Panc1 (cell line): ENCODE measurements around the gene ABLIM2.

Experiments used
- REST ChIP-seq, 2 experiments: IDR thresholded peaks; 2 replicates each; pipeline ENCODE4 v1.6.1; 2011 to 2012; ENCODE audit warnings: low read depth in 2 of 2, control low read depth in 1 of 2, low read length in 1 of 2, mild to moderate bottlenecking in 1 of 2, moderate library complexity in 1 of 2; ENCODE audit not compliant: insufficient read depth in 1 of 2
- SIN3A ChIP-seq: IDR thresholded peaks from 2 replicates; pipeline ENCODE4 v1.6.1; 2012; ENCODE audit warnings: low read depth, mild to moderate bottlenecking, low read length, moderate library complexity, borderline replicate concordance; ENCODE audit not compliant: insufficient read depth
- TF ChIP-seq, protein P1 (sequence below): fragments of 450-650 bp; IDR thresholded peaks from 2 replicates; pipeline ENCODE4 v1.5.1; 2017; ENCODE audit warnings: mild to moderate bottlenecking

- TF ChIP-seq SIN3A = no peak
- TF ChIP-seq, protein P1, sequence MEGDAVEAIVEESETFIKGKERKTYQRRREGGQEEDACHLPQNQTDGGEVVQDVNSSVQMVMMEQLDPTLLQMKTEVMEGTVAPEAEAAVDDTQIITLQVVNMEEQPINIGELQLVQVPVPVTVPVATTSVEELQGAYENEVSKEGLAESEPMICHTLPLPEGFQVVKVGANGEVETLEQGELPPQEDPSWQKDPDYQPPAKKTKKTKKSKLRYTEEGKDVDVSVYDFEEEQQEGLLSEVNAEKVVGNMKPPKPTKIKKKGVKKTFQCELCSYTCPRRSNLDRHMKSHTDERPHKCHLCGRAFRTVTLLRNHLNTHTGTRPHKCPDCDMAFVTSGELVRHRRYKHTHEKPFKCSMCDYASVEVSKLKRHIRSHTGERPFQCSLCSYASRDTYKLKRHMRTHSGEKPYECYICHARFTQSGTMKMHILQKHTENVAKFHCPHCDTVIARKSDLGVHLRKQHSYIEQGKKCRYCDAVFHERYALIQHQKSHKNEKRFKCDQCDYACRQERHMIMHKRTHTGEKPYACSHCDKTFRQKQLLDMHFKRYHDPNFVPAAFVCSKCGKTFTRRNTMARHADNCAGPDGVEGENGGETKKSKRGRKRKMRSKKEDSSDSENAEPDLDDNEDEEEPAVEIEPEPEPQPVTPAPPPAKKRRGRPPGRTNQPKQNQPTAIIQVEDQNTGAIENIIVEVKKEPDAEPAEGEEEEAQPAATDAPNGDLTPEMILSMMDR = no peak
- TF ChIP-seq REST (IDR thresholded peaks at IDR 0.05; ENCODE audit: insufficient read depth in 1 of 2, low read depth in 2 of 2, low read length in 1 of 2) = no peak
Measured at GRCh38 chr4:8067945-8068896, 90.4 kb downstream of the ABLIM2 start.
